Sigmoid colon (tissue), 4 donors: Measurements from ENCODE around the gene WSCD1.

Experiments
- EP300 ChIP-seq, 4 donors: sonication (generic); formaldehyde crosslinking; IDR thresholded peaks; one replicate each; pipeline ENCODE4 v1.6.1; 2017; ENCODE audit warnings: antibody characterized with exemption in 4 of 4
- TF ChIP-seq, protein P1 (sequence below), 4 experiments: fragments of 450-650 bp in 3 of 4; fragments of 200-600 bp in 1 of 4; IDR thresholded peaks; one replicate each; pipeline ENCODE4 v1.5.1; 2016 to 2019; ENCODE audit warnings: antibody characterized with exemption in 4 of 4, mild to moderate bottlenecking in 3 of 4, moderate library complexity in 2 of 4

DNA sequence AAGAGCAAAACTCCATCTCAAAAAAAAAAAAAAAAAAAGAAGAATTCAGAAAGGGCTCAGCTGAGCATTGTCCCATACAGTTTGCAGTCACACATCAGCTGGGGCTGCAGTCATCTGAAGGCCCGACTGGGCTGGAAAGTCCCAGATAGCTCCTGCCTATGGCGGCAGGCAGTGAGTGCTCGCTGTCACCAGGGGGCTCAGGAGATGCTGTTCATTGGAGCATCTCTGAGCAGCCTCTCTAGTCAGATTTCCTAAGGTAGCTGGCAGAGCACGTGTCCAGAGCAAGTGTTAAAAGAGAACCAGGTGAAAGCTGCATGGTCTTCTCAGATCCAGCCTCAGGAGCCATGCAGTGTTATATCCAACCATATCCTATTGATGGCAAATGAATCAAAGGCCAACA, 75.8 kb downstream of the WSCD1 start:
- TF ChIP-seq, protein P1, sequence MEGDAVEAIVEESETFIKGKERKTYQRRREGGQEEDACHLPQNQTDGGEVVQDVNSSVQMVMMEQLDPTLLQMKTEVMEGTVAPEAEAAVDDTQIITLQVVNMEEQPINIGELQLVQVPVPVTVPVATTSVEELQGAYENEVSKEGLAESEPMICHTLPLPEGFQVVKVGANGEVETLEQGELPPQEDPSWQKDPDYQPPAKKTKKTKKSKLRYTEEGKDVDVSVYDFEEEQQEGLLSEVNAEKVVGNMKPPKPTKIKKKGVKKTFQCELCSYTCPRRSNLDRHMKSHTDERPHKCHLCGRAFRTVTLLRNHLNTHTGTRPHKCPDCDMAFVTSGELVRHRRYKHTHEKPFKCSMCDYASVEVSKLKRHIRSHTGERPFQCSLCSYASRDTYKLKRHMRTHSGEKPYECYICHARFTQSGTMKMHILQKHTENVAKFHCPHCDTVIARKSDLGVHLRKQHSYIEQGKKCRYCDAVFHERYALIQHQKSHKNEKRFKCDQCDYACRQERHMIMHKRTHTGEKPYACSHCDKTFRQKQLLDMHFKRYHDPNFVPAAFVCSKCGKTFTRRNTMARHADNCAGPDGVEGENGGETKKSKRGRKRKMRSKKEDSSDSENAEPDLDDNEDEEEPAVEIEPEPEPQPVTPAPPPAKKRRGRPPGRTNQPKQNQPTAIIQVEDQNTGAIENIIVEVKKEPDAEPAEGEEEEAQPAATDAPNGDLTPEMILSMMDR (IDR thresholded peaks at IDR 0.05) = no peak
- no peak for TF ChIP-seq EP300 (IDR thresholded peaks at IDR 0.05)
